Measurements from ENCODE around the gene GPR161.
A peak's percentile ranks its signal among the peaks of the same experiment; 100 is the strongest.

The GPR161 gene

GRCh38 chr1:168146160-168146539, 9.4 kb upstream of the GPR161 start:
- DNase-seq: no peak

GRCh38 chr1:168145184-168146159, 8.7 kb upstream of the GPR161 start:
- peak; percentile 82 to 83 for DNase-seq

GRCh38 chr1:168141871-168142385, 5.2 kb upstream of the GPR161 start:
- DNase-seq: no peak

- DNase-seq: no peak
These were observed 2.3 kb upstream of the GPR161 start for GRCh38 chr1:168139070-168139469.

- DNase-seq: no peak
These were observed 1.4 kb upstream of the GPR161 start for GRCh38 chr1:168138134-168138533.

GRCh38 chr1:168137515-168137821, 738 bp upstream of the GPR161 start:
- no peak for DNase-seq

GRCh38 chr1:168135921-168136708, 615 bp downstream of the GPR161 start:
- DNase-seq: no peak

GRCh38 chr1:168135116-168135920, 1.4 kb downstream of the GPR161 start:
- DNase-seq: no peak

- no peak for DNase-seq
These were observed 2.1 kb downstream of the GPR161 start for GRCh38 chr1:168134642-168135041.

GRCh38 chr1:168134132-168134531, 2.6 kb downstream of the GPR161 start:
- DNase-seq: no peak

GRCh38 chr1:168129933-168130332, 6.8 kb downstream of the GPR161 start:
- no peak for DNase-seq

- DNase-seq: no peak
These were observed 9.2 kb downstream of the GPR161 start for GRCh38 chr1:168127503-168127902.

GRCh38 chr1:168125051-168125450, 11.7 kb downstream of the GPR161 start:
- DNase-seq: no peak

GRCh38 chr1:168121401-168122011, 15.2 kb downstream of the GPR161 start:
- no peak for DNase-seq

- DNase-seq: no peak
These were observed 17.0 kb downstream of the GPR161 start for GRCh38 chr1:168119750-168120149.

GRCh38 chr1:168116327-168116799, 20.4 kb downstream of the GPR161 start:
- no peak for DNase-seq

GRCh38 chr1:168114845-168115244, 21.9 kb downstream of the GPR161 start:
- no peak for DNase-seq

- no peak for DNase-seq
These were observed 23.9 kb downstream of the GPR161 start for GRCh38 chr1:168112673-168113305.

- DNase-seq: no peak
These were observed 25.7 kb downstream of the GPR161 start for GRCh38 chr1:168110896-168111545.

GRCh38 chr1:168106274-168106673, 30.5 kb downstream of the GPR161 start:
- DNase-seq: no peak

GRCh38 chr1:168105846-168106245, 30.9 kb downstream of the GPR161 start:
- no peak for DNase-seq
